HEK293 (cell line): ENCODE measurements around the gene BAG1.

Experiments used
- CTCF ChIA-PET: fragments of 350-600 bp; formaldehyde crosslinking; extraction: SDS; loops from one replicate; lab custom pipeline; 2021; ENCODE audit warnings: antibody characterized with exemption; lab: Yijun Ruan, JAX
- POLR2A ChIA-PET: fragments of 300-600 bp; formaldehyde crosslinking; extraction: SDS; loops from one replicate; lab custom pipeline; 2020; ENCODE audit warnings: antibody characterized with exemption, inconsistent platforms; lab: Yijun Ruan, JAX
- H3K27ac ChIP-seq: fragments of 200-500 bp; sonication (Bioruptor generic); 2 replicates; pipeline ENCODE4 v1.5.1; 2014; ENCODE audit warnings: low read depth, low read length, control low read depth, inconsistent platforms; ENCODE audit errors: extremely low read depth
- H3K36me3 ChIP-seq, 2 experiments: fragments of 200-500 bp in 1 of 2; sonication (Bioruptor generic) in 1 of 2; 1 replicate in 1 of 2; 2 replicates in 1 of 2; pipeline ENCODE4 v1.5.1; 2014 to 2017; ENCODE audit warnings: inconsistent platforms in 2 of 2, low read length in 2 of 2; ENCODE audit not compliant: control insufficient read depth in 2 of 2, insufficient read depth in 1 of 2
- H3K4me1 ChIP-seq: fragments of 200-500 bp; sonication (Bioruptor generic); 2 replicates; pipeline ENCODE4 v1.5.1; 2014; ENCODE audit warnings: mild to moderate bottlenecking, low read length, inconsistent platforms; ENCODE audit not compliant: control insufficient read depth, insufficient read depth
- H3K4me3 ChIP-seq: 2 replicates; pipeline ENCODE4 v1.5.1; 2011; ENCODE audit warnings: low read depth, mild to moderate bottlenecking, control low read depth, low read length, moderate library complexity
- H3K9me3 ChIP-seq: fragments of 200-500 bp; sonication (Bioruptor generic); 2 replicates; pipeline ENCODE4 v1.5.1; 2014; ENCODE audit warnings: low read depth, low read length, inconsistent platforms; ENCODE audit not compliant: control insufficient read depth, insufficient read depth
- AEBP2 ChIP-seq: fragments of 450-650 bp; formaldehyde crosslinking; IDR thresholded peaks from 2 replicates; pipeline ENCODE4 v1.5.1; 2016; ENCODE audit warnings: missing biosample characterization, missing genetic modification characterization, borderline replicate concordance
- ATF2 ChIP-seq: fragments of 450-650 bp; formaldehyde crosslinking; IDR thresholded peaks from 2 replicates; pipeline ENCODE4 v1.5.1; 2016; ENCODE audit warnings: missing biosample characterization, missing genetic modification characterization, low read depth
- BCL11B ChIP-seq: fragments of 450-650 bp; formaldehyde crosslinking; IDR thresholded peaks from 2 replicates; pipeline ENCODE4 v1.5.1; 2016; ENCODE audit warnings: low read depth, missing biosample characterization, missing genetic modification characterization
- BCL6B ChIP-seq: fragments of 450-650 bp; formaldehyde crosslinking; IDR thresholded peaks from 2 replicates; pipeline ENCODE4 v1.5.1; 2017; ENCODE audit warnings: missing biosample characterization, missing genetic modification characterization
- CTCF ChIP-seq: fragments of 450-650 bp; formaldehyde crosslinking; IDR thresholded peaks from 2 replicates; pipeline ENCODE4 v1.5.1; 2016; ENCODE audit warnings: missing biosample characterization, missing genetic modification characterization
- INSM2 ChIP-seq: fragments of 450-650 bp; formaldehyde crosslinking; IDR thresholded peaks from 2 replicates; pipeline ENCODE4 v1.5.1; 2016; ENCODE audit warnings: missing biosample characterization, missing genetic modification characterization
- KLF16 ChIP-seq: fragments of 450-650 bp; formaldehyde crosslinking; IDR thresholded peaks from 2 replicates; pipeline ENCODE4 v1.5.1; 2017; ENCODE audit warnings: missing biosample characterization, missing genetic modification characterization
- MEIS1 ChIP-seq: sonication (generic); formaldehyde crosslinking; IDR thresholded peaks from 2 replicates; pipeline ENCODE4 v1.8.1; 2022; ENCODE audit warnings: missing genetic modification reagents, mild to moderate bottlenecking, borderline replicate concordance
- PRDM10 ChIP-seq: fragments of 450-650 bp; formaldehyde crosslinking; IDR thresholded peaks from 2 replicates; pipeline ENCODE4 v1.5.1; 2016; ENCODE audit warnings: missing biosample characterization, missing genetic modification characterization
- PRDM6 ChIP-seq: fragments of 450-650 bp; formaldehyde crosslinking; IDR thresholded peaks from 2 replicates; pipeline ENCODE4 v1.5.1; 2017; ENCODE audit warnings: missing biosample characterization, missing genetic modification characterization
- SP7 ChIP-seq: fragments of 450-650 bp; formaldehyde crosslinking; IDR thresholded peaks from 2 replicates; pipeline ENCODE4 v1.5.1; 2016; ENCODE audit warnings: missing biosample characterization, missing genetic modification characterization
- ZBTB21 ChIP-seq: fragments of 450-650 bp; formaldehyde crosslinking; IDR thresholded peaks from 2 replicates; pipeline ENCODE4 v1.5.1; 2017; ENCODE audit warnings: missing biosample characterization, missing genetic modification characterization
- ZBTB26 ChIP-seq: fragments of 450-650 bp; formaldehyde crosslinking; optimal IDR thresholded peaks from 2 replicates; pipeline ENCODE3; 2016; ENCODE audit warnings: missing biosample characterization, mild to moderate bottlenecking, missing genetic modification characterization
- ZNF202 ChIP-seq: fragments of 450-650 bp; formaldehyde crosslinking; IDR thresholded peaks from 2 replicates; pipeline ENCODE4 v1.5.1; 2016; ENCODE audit warnings: missing biosample characterization, missing genetic modification characterization, borderline replicate concordance
- ZNF549 ChIP-seq: fragments of 450-650 bp; IDR thresholded peaks from 2 replicates; pipeline ENCODE4 v1.5.1; 2018; ENCODE audit warnings: missing biosample characterization, missing genetic modification characterization, mild to moderate bottlenecking, inconsistent platforms, moderate library complexity
- ZNF654 ChIP-seq: fragments of 450-650 bp; formaldehyde crosslinking; IDR thresholded peaks from 2 replicates; pipeline ENCODE4 v1.5.1; 2016; ENCODE audit warnings: low read depth, missing biosample characterization, missing genetic modification characterization

BAG1 gene

GRCh38 chr9:33225319-33226147, 39.0 kb downstream of the BAG1 start (continued):
- TF ChIP-seq PRDM6 (tag by site-specific recombination) (peak; percentile 48; the same call in 1 of the 2 replicates), BCL6B (tag by site-specific recombination) (no peak), ZBTB21 (tag by site-specific recombination) (no peak), ATF2 (no peak), KLF16 (tag by site-specific recombination) (no peak), ZNF202 (tag by site-specific recombination) (no peak), CTCF (0 out of 2 replicates have a peak, but pooled peaks have one; percentile 22), INSM2 (no peak), BCL11B (tag by site-specific recombination) (no peak), MEIS1 (peak; percentile 90), ZNF549 (tag by site-specific recombination) (no peak), ZBTB26 (tag by site-specific recombination) (no peak), SP7 (tag by site-specific recombination) (peak; percentile 53; the same call in 1 of the 2 replicates)

GRCh38 chr9:33223696-33224095, 40.8 kb downstream of the BAG1 start:
- H3K36me3 ChIP-seq: no peaks in the 10 kb centered on the region
- ChIA-PET POLR2A (no interaction called here), CTCF (interaction anchor here (0.6 to 1.4 kb wide), 5 partner anchors 10 to 124 kb away, joined by 3 to 5 read pairs (median 3); no protein-coding TSS in a partner anchor)
- H3K9me3 ChIP-seq: no peaks in the 10 kb centered on the region
- no peaks in the 10 kb centered on the region for H3K4me1 ChIP-seq
- H3K4me3 ChIP-seq: no peak overlapping the region
- TF ChIP-seq ZNF654 (tag by site-specific recombination) (peak; percentile 25), PRDM10 (tag by site-specific recombination) (peak; percentile 79), AEBP2 (no peak), ATF2 (no peak)
- H3K27ac ChIP-seq: no peak overlapping the region
